NOMO-1 (cell line): ENCODE measurements around the gene DAPK1.
A peak's percentile ranks its signal among the peaks of the same experiment; 100 is the strongest.

Source experiments
- DNase-seq, 2 experiments: peaks; one replicate each; lab custom pipeline; 2025; ENCODE audit not compliant: unreplicated experiment in 2 of 2; lab: John Stamatoyannopoulos, UW

The DAPK1 gene

DNA sequence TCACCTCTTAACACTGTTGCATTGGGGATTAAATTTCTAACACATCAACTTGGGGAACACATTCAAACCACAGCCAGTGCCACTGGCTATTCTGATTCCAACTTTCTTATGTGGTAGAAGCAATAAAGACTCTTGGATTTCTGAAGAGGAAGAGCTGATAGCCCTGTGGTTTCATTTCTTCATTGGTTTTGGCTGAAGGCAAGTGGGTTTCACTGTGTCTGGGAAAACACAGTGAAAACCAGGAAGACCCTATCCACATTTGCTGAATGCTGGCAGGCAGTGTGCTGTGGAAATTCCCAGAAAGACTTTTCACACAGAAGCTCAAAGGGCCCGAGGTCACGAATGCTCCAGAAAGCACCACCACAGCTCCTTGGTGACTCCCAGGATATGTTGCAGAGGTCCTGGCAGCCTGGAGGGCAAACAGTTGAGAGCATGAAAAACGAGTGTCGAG lies 67.1 kb downstream of the DAPK1 start:
- no peak for DNase-seq

DNA sequence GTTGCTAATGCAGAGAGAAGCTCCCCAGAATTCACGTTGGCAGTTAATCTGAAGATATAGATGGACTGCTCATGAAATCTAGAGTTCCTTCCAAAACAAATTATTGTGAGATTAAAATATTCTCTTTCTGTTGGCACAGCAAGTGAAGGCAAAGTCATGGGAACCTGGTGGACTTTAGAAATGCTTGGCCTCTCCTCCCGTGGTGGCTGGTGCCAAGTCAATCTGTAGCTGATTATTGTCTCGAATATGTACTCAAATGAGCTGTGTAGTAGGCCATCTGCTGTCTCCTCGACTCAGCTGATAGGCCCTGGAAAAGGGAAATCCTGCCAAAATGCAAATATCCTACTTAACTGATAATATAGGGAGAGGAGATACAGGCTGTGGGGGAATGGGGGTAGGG lies 69.3 kb downstream of the DAPK1 start:
- DNase-seq, result no peak

DNA sequence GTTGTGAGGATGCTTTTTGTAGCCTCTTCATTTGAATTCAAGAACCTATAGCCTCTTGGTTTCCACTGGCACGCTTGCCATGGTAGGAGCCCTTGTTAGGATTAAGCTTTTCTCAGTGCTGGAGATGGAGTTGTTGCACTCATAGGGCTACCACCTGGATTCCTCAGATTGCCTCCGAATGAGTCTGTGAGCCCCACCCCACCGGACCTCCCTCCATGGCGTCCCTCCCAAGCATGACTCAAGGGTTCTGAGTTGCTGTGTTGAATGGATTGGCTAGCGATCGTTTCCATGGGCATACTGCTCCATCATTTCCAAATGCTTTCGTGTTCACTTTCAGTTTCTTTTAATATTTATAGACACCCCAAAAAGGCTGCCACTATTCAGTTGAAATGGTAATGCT lies 69.9 kb downstream of the DAPK1 start:
- no peak for DNase-seq

DNA sequence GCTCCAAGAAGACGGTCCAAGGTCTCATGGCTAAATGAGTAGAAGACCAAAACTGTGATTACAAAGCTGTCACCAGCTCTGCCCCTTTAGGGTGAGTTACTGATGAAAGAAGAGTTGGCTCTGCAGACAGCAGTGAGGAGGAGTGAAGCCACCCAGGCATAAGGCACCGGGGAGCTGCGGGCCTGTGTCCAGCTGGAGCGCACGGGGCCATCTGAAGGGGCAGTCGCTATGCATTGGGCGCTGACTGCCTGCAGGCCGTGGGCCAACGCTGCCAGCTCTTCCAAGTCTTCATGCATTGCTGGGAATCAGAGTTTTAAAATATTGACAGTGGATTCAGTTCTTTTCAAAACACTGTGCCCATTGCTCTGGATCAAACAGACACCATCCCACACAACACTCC lies 70.3 kb downstream of the DAPK1 start:
- DNase-seq, result no peak

DNA sequence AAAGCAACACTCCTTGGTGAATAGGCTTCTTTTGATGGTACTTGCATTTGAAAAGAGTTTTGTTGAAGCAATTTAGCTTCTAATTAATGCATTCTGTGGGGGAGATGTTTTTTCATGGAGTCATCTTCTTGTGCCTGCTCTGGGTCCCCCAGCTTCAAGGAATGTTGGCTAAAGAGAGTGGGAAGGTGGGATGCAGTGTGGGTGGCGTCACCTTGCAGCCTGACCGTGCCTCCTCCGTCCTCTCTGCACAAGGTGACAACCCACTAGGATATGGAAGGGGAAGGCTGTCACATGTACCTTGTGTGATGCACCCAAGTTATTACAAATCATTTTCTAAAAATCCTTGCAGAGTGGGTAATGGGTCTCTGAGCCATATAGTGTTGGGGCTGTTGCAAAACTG lies 70.7 kb downstream of the DAPK1 start:
- DNase-seq, result no peak

DNA sequence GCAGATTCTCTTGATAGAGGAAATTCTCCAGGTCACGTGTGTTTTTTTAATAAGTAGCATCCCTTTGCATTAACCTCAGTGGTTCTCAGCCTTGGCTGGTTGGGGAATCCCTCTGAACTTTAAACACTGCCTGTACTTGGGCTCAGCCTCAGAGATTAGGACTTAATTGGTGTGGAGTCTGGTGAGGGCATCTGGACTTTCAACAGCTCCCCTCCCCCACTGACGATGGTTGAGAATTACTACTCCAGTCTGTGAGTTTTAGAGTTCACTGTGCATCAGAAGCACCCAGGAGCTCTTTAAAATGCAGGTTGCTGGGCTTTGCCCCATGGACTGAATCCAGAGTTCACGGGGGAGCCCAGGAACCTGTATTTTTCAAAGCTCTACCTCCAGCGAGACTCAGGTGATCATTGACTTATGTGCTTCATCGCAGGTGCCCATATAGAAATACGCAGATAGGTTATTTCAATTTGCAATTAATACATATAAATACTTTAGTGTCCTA lies 71.4 kb downstream of the DAPK1 start:
- no peak for DNase-seq

DNA sequence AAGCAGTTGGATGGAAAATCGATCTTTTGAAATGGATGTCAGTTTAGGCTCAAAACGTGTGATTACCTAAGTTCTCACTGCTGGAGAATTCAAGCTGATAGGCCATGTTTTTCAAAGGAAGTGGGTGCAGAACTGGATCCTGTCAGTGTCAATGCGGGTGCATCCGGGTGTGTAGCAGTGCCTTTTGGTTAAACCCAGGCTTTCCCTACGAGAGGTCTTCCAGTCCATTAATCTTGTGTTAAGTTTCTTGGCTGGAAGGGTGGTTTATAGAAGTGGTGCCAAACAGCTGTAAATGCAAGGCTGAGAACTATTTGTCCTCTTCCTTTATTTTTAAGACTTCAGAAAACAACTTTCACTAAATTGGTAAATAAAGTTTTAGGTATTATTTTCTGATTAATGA lies 71.9 kb downstream of the DAPK1 start:
- DNase-seq, result no peak

DNA sequence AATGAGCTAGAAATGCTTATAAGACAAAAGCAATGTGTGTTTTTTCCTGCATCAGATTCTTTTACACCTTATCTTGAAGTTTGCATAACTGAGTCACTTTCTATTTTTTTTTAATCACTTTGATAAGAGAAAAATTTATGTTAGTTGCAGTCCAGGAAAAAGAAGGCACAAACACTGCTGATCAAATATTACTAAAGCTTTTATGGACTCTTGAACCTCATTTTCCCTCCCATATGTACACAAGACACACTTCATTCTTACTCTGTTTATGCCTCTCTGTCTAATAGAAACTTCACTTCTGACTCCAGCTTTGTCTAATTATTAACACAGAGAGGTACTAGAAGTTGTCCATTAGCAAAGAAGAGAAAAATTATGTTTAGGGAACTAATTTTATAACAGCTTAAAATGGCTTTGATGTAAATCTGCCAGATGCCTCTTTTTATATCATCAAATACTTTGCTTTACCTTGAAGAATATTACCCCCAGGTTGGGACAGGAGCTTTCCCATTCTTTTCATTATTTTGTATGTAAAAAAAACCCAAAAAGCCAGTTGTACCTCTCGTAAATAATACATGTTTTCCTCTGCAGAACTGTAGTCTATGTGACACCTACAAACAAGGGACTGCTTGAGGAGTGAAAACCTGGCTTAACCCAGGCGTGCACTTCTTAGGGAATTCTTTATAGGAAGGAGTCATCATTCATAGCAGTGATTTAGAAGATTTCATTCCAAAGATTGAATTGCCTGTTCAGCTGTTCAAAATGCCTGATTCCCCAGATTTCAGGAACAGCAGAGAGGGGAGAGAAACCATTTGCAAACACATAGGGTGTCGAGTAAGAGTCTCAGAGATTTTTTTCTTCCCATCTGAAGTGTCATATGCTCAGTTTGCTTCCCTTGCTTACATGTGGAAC lies 72.6 kb downstream of the DAPK1 start:
- DNase-seq, result no peak

DNA sequence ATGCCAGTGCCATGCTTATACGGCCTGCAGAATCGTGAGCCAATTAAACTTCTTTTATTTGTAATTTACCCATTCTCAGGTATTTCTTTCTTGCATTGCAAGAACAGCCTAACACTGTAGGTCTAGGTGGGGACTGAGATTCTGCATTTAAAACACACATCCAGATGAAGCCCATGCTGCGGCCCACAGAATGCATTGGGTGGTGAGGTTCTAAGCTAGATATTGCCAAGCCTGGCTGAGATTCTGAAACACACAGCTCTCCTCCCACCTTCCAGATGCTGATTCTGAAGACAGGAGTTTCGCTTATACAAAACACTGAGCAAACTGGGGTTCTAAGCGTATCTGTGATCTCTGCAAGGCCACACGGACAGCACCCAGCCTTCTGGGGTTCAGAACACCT lies 75.1 kb downstream of the DAPK1 start:
- no peak for DNase-seq

DNA sequence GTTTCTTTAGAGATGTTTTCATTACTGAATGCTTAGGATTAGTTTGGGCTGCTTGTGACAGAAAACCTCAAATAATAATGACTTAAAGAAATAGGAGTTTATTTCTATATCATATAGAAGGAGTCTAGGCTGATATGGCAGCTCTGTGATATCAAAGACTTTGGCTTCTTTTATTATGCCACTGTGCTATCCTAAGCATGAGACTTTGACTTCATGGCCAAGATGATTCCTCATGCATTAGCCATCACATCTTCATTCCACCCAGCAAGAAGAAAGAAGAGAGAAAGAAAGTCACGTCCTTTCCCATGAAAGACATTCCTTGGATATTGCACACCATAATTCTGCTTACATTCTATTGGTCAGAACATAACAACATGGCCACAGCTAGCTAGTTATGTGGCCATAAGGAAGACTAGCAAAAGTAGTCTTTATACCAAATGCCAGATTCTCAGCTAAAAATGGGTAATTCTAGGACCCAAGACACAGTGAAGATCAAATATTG lies 76.2 kb downstream of the DAPK1 start:
- no peak for DNase-seq

DNA sequence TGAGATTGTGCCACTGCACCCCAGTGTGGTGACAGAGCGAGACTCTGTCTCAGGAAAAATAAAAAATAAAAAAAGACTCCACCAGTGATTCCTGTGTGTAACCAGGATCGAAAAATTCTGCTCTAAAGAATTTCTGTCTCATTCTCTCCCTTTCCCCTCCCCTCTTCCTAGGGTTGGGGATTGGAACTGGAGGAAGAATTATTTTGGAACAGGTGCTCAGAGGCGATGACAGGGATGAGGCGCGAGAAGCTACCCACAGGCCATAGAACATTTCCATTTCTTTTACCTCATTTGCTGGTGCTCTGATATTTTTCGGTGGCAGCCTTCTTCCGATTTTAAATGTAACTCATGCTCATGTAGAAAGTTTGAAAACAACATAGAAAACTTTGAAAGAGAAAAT lies 80.1 kb downstream of the DAPK1 start:
- no peak for DNase-seq

DNA sequence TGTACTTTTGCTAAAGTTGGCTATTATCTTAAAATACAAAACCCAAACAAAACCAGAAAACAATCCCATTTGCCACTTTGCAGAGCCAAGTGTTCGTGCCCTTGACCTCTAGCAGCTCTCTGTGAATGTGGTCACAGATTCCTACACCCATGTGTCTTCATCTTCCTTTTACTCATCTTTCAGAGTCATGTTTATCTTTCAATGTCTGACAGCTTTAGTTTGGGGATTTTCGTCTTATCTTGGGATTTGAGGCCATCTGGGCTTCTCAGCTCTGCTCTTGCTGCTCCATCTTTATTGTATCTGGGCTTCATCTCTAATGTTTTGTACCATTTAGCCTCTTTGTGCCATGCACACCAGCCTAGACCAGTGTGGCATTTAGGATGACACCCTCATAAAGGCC lies 81.0 kb downstream of the DAPK1 start:
- no peak for DNase-seq

DNA sequence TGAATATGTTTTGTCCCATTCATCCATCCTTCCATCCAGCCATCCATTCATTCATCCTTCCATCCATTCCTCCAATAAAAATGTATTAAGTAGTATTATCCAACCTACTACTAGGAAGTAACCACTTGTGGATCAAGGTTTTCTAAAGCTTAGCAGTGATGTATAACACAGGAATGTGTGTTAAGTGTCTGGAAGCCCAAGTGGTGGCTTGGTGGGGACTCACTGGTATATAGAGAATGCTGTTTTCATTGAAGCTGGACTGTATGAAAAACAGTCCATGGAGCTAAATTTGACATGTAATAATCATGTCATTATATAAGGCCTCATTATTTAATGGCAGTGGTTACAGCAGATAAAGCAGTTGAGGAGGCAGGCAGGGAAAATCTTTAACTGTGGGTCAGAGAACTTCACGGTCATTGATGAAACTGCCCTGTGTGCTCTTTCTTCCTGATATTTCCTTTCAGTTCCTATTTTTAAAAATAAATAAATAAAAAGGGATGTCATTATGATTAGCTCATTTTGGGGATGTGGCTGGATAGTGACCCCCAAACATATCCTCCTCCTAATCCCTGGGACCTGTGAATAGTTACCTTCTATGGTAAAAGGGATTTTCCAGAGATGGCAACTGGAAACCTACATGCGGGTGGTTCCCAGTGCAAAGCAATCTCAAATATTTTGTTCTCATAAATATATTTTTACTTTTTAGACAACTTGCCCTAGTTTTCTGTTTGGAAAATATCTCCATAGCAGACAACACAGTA lies 82.3 kb downstream of the DAPK1 start:
- DNase-seq, result peak in 1 of 2 experiments; percentile 24

DNA sequence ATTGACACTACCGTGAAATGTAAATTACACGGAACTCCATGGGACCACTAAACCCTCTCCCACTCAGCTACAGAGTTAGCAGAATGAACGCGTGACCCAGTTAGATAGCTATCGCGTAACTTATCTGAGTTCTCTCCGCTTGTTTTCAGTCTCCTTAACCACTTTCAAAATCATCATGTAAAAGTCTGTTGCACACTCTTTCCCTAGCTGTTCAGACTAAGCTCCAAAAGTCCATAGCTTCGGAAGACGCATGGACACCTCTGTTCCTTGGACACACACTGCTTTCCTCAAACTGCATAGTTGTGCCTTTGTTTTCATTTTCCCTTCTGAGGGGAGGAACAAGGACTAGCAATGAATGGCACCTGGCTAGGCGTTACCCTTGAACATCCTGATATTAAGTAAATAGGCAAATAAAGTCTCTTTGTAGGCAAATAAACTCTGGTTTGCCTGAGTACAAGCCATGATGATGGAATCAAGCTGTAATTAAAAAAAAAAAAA lies 83.3 kb downstream of the DAPK1 start:
- DNase-seq, result no peak

DNA sequence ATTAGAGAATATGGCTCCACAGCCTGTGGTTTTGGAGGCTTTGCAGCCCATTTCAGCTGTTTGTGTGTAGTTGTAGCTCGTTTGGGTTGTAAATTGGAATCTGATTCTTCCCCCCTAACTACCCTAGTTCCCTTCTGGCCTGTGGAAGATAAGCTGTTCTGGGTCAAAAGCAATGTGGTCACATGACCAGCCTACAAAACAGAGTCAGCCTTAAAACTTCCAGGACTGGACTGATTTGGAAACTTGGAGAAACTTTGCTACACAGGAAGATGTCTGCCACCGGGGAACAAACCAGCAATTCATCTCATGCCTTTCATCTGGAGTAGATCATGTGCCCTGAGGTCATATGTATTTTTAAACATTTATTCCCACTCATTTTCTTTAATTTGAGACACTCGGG lies 83.8 kb downstream of the DAPK1 start:
- DNase-seq, result no peak

DNA sequence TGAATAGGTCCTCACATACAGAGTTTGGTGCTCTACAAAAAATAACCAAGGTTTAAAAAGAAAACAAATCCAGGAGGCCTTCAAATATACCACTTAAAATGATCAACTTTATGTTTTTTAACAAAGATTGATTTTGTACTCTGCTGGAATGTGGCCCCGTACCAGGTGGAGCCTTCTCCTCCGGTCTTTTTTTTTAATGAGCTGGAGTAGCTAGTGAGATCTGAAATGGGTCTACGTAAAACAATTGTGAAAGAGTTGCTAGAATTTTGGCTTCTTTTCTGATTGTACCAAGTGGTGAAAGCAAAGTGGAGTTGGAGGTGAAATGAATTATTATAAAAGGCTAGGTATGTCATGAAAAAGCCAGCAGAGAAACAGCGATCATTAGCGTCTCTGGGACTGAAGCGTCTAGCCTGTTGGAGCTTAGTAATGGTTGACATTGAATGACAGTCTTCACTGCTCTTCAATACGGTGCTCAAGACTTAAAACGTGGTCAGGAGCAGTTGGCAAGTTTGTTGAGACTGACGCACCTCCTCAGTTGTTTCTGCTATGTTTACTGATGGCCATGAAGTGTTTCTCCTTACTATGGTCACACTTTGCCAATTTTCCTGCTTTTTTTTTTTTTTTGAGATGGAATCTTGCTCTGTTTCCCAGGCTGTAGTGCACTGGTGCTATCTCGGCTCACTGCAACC lies 84.4 kb downstream of the DAPK1 start:
- DNase-seq, result no peak

DNA sequence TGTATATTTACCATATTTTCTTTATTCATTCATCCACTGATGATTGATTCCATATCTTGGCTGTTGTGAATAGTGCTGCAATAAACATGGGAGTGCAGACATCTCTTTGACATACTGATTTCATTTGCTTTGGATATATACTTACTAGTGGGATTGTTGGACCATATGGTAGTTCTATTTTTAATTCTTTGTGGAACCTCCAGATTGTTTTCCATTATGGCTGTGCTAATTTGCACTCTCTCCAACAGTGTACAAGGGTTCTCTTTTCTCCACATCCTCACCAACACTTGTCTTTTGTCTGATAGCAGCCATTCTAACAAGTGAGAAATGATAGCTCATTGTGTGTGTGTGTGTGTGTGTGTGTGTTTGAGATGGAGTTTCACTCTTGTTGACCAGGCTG lies 86.7 kb downstream of the DAPK1 start:
- DNase-seq, result no peak

DNA sequence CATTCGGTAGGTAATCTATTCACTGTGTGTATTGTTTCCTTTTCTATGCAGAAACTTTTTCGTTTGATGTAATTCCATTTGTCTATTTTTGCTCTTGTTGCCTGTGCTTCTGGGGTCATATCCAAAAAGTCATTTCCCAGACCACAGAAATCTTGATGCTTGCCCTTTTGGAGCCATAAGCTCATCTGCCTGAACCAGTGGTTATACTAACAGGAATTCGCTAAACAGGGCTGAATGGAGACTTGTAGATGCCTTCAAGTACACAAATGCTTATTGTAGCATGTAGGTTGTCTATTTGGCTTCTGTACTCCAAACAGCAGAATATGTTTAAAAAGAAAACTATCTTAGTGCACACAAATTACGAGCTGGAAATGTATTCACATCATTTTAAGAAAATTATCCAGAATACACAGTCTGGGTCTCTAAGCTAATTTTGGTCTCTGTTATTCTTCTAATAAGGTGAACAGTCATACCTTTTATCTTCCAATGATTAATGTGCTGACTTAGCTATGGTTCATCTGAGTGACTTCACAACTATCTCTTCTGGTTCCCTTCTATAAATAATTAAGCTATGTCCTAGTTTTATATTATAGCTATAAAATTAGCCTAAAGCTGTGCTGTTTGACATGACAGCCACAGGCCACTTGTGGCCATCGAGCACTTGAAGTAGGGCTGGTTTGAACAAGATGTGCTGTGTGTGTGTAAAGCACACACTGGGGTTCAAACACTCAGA lies 87.6 kb downstream of the DAPK1 start:
- no peak for DNase-seq

DNA sequence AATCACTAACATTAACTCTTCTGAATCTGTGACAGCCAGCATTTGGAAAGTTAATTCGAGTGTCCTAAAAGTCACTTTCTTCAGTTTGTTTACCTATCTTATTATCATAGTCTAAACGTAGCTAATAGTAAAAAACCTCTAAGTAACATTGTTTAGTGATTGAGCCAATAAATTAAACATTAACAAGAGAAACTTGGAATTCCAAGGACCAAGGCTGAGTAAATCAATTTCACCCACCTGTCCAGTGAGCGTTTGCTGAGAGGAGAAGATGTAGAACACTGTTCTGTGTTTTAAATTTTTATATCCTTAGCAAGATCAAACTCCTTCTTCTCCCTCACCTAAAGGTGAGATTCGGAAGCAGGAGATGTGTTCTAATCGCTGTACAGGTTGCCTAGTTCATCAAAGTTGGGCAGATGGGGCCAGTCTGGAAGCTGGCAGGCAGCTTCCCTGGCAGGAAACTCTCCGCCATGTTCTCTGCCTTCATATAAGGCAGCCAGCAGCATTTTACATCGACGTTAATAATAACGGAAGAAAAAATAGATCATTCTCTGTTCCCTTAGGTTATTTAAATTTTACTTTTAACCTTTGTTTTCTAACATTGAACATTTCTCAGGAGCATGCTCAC lies 89.2 kb downstream of the DAPK1 start:
- no peak for DNase-seq

DNA sequence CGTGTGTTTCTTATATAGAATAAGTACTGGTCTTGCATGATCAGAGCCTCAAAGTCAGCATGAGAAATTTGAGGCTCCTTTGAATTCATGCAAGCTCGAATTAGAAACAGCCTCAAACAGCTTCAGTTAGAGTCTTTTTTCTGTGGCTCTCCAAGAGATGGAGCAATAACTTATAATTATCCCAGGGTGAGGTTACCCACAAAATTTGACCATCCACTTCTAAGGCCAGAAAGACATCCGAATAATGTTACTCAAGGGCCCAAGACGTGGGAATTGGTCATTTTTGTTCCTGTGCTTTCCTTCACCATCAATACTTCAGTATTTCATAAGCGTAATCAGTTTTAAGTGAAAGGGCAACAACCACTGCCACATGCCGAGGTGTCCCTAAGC lies 89.7 kb downstream of the DAPK1 start:
- peak in 1 of 2 experiments; percentile 69 for DNase-seq
